Thyroid gland (tissue), 4 donors: ENCODE results near the gene CLEC20A. TPM values are rescaled to one million over a fixed set of nuclear protein-coding genes. Genes with fewer than 3 reads are reported as not detected.
A peak's percentile ranks its signal among the peaks of the same experiment; 100 is the strongest.

Experiments
- DNase-seq, 2 donors: peaks; one replicate each; pipeline ENCODE4 v3.0.0-alpha.2; 2019
- H3K27ac ChIP-seq, 3 donors: fragments of 200-600 bp; sonication (generic); 1 replicate in 2 of 3; 2 replicates in 1 of 3; pipeline ENCODE4 v1.5.1; 2016 to 2019; ENCODE audit warnings: mild to moderate bottlenecking in 1 of 3, moderate library complexity in 1 of 3
- H3K27me3 ChIP-seq: fragments of 200-600 bp; sonication (generic); one replicate; pipeline ENCODE4 v1.5.1; 2019
- H3K36me3 ChIP-seq, 2 donors: fragments of 200-600 bp; sonication (generic); one replicate each; pipeline ENCODE4 v1.5.1; 2016 to 2019
- H3K4me1 ChIP-seq, 2 donors: fragments of 200-600 bp; sonication (generic); one replicate each; pipeline ENCODE4 v1.5.1; 2017 to 2019
- H3K4me3 ChIP-seq, 3 donors: fragments of 200-600 bp; sonication (generic); replicated peaks in 1 of 3; 1 replicate in 2 of 3; 2 replicates in 1 of 3; pipeline ENCODE4 v1.5.1; 2016; ENCODE audit warnings: mild to moderate bottlenecking in 1 of 3
- H3K9me3 ChIP-seq: fragments of 200-600 bp; sonication (generic); one replicate; pipeline ENCODE4 v1.5.1; 2017
- CTCF ChIP-seq, 6 experiments: fragments of 200-600 bp in 3 of 6; fragments of 450-650 bp in 3 of 6; sonication (generic) in 3 of 6; IDR thresholded peaks; one replicate each; pipeline ENCODE4 v1.5.1; 2016 to 2019; ENCODE audit warnings: antibody characterized with exemption in 6 of 6, mild to moderate bottlenecking in 2 of 6, inconsistent platforms in 1 of 6, moderate library complexity in 1 of 6
- POLR2A ChIP-seq, 2 donors: fragments of 450-650 bp; IDR thresholded peaks; one replicate each; pipeline ENCODE4 v1.6.1; 2017; ENCODE audit warnings: antibody characterized with exemption in 2 of 2, mild to moderate bottlenecking in 2 of 2, moderate library complexity in 1 of 2
- WGBS, 2 donors: methylation state at CpG; one replicate each; pipeline ENCODE4 v1.1.5; 2017; 5-methylcytosine and 5-hydroxymethylcytosine counted together
- intact Hi-C: fragments of 100-400 bp; cut with DNase I; formaldehyde crosslinking; loops from one replicate; pipeline ENCODE4 v1.15.1; 2023
- total RNA-seq, 4 donors: library from RNA; depleted of rRNA; stranded (reverse); fragments of >200 nt; gene quantifications; one replicate each; pipeline ENCODE4 v1.2.3, GENCODE V29; 2016

CLEC20A gene
- total RNA-seq, 4 donors from 2014 or later = not detected

GRCh38 chr1:178488393-178488792 lies 8.4 kb downstream of the CLEC20A start:
- H3K27me3 ChIP-seq = no peaks in the 10 kb centered on the region
- 98 to 100% methylated on average over 4 of the region's 4 CpGs for WGBS, 2 donors
- H3K4me3 ChIP-seq = no peak overlapping the region
- intact Hi-C loops = no loop called here
- no peak overlapping the region for H3K27ac ChIP-seq
- no peaks in the 10 kb centered on the region for H3K36me3 ChIP-seq
- no peak for TF ChIP-seq POLR2A (IDR thresholded peaks at IDR 0.05)
- no peak for TF ChIP-seq CTCF (IDR thresholded peaks at IDR 0.05)
- peaks cover 0 to 9% of the 10 kb centered on the region in 2 donors for H3K4me1 ChIP-seq
- no peaks in the 10 kb centered on the region for H3K9me3 ChIP-seq
- DNase-seq = no peak

- no peaks in the 10 kb centered on the region for H3K27me3 ChIP-seq
- no peaks in the 10 kb centered on the region for H3K36me3 ChIP-seq
- H3K9me3 ChIP-seq = no peaks in the 10 kb centered on the region
- intact Hi-C loops = no loop called here
- 48 to 84% methylated on average over 6 to 16 of the region's 20 CpGs for WGBS, 2 donors
- H3K4me1 ChIP-seq = peaks cover 0 to 9% of the 10 kb centered on the region in 2 donors
- no peak for TF ChIP-seq POLR2A (IDR thresholded peaks at IDR 0.05)
- no peak for TF ChIP-seq CTCF (IDR thresholded peaks at IDR 0.05)
- H3K4me3 ChIP-seq = peak overlapping the region in 1 of 3 donors; percentile 3
- no peak overlapping the region for H3K27ac ChIP-seq
- no peak for DNase-seq
Measured at GRCh38 chr1:178487070-178487615, 9.6 kb downstream of the CLEC20A start.

- H3K4me3 ChIP-seq = peak overlapping the region in 1 of 3 donors; percentile 3
- no peak for TF ChIP-seq CTCF (IDR thresholded peaks at IDR 0.05)
- TF ChIP-seq POLR2A (IDR thresholded peaks at IDR 0.05) = no peak
- no peak overlapping the region for H3K27ac ChIP-seq
- peaks cover 0 to 9% of the 10 kb centered on the region in 2 donors for H3K4me1 ChIP-seq
- intact Hi-C loops = no loop called here
- no peaks in the 10 kb centered on the region for H3K27me3 ChIP-seq
- H3K36me3 ChIP-seq = no peaks in the 10 kb centered on the region
- 47 to 56% methylated on average over 13 to 20 of the region's 54 CpGs for WGBS, 2 donors
- H3K9me3 ChIP-seq = no peaks in the 10 kb centered on the region
- no peak for DNase-seq
Measured at GRCh38 chr1:178486100-178487069, 10.4 kb downstream of the CLEC20A start.

GRCh38 chr1:178485541-178485981 lies 11.2 kb downstream of the CLEC20A start:
- no peak for DNase-seq
- Histone ChIP-seq H3K4me3 (no peak overlapping the region), H3K27me3 (no peaks in the 10 kb centered on the region), H3K9me3 (no peaks in the 10 kb centered on the region), H3K36me3 (no peaks in the 10 kb centered on the region), H3K27ac (no peak overlapping the region), H3K4me1 (peaks cover 0 to 9% of the 10 kb centered on the region in 2 donors)
- 45 to 47% methylated on average over 3 of the region's 3 CpGs for WGBS, 2 donors
- no peak for TF ChIP-seq CTCF (IDR thresholded peaks at IDR 0.05)
- TF ChIP-seq POLR2A (IDR thresholded peaks at IDR 0.05) = no peak
- intact Hi-C loops = no loop called here
